G401 (cell line): Measurements from ENCODE around the gene ZNF195. TPM values are rescaled to one million over a fixed set of nuclear protein-coding genes. Genes with fewer than 3 reads are reported as not detected.
"Not testable (repeated sequence)": the region's sequence is repeated elsewhere in the genome, so short reads cannot be mapped to it uniquely, and the experiment has no call there.

ENCODE experiments used
- DNase-seq: peaks from one replicate; pipeline ENCODE4 v3.0.0-alpha.2; 2015; ENCODE audit warnings: low spot score
- in situ Hi-C: cut with HindIII; loops from 2 replicates; pipeline ENCODE4 v1.10.0; 2016; ENCODE audit warnings: low sequenced_read_pairs, mixed read lengths
- total RNA-seq: library from RNA; depleted of rRNA; stranded (reverse); fragments of >200 nt; shearing (Covaris generic); gene quantifications from 2 replicates; pipeline ENCODE4 v1.2.3, GENCODE V29; 2014; rRNA removed

The ZNF195 gene
- 37.0 and 42.9 TPM in 2 replicates for total RNA-seq

- in situ Hi-C loops, result no loop called here
- DNase-seq, result peak; percentile 99
Measured at GRCh38 chr11:3378426-3379423, at the start of gene ZNF195. Gene ZNF195, minus strand, starts transcription at chr11:3379146. Its CDS starts 106 bp downstream, at chr11:3379040.

DNA sequence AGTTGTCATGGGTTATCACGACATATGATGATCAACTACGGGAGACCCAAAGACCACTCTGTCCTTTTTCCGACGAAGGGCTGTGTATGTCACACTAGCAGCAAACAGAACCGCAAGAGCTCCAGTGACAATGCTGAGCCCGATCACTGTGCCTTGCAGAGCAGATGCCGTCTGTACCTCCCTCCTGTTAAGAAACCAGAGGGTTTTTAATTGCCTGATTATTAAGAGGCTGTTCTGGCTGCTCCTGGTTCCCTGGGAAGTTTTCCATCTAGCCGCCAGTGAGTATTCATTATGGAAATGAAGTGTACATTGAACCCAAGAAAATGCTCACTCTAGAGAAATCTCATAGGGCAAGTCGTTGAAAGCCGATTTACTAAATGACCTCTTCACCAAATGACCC, 49.1 kb upstream of the ZNF195 start:
- DNase-seq, in situ Hi-C loops: not testable (repeated sequence)

DNA sequence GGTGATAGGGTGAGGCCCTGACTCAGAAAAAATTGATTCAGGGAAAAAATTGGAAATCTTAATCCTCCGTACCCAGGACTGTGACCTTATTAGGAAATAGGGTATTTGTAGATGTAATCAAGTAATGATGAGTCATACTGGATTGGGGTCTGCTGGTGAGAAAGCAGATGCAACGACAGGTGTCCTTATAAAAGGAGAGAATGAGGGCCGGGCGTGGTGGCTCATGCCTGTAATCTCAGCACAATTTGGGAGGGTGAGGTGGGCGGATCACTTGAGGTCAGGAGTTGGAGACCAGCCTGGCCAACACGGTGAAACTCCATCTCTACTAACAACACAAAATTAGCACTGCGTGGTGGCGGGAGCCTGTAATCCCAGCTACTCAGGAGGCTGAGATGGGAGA, 47.6 kb upstream of the ZNF195 start:
- DNase-seq, in situ Hi-C loops: not testable (repeated sequence)

- in situ Hi-C loops, DNase-seq: not testable (repeated sequence)
Measured at GRCh38 chr11:3423928-3424327, 45.0 kb upstream of the ZNF195 start.

DNA sequence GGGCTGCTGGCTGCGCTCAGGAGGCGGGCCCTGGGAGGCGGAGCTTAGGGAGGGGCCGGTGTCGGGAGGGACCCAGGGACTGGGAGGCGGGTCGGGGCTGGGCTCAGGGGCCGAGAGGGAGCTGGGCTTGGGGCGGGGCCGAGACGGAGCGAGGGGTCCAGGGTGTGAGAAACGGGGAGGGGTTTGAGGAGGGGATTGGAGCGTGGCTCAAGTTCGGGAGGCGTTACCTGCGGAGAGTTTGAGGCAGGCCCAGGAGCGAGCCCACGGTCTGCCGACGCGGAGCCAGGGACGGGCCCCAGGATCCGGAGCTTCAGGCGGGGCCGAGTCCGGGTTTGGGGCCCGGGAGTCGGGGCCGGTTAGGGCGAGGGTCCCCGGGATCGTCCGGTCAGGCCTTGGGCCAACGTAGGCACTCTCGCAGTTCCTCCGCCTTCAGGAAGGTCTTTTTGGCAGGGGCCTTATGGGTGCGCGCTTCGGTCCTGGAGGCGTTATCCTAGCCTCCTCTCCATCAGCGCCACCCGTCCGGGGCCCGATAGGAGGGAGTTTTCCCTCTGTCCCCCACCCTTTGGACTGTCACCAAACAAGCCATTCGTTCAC, 44.3 kb upstream of the ZNF195 start:
- in situ Hi-C loops, DNase-seq: not testable (repeated sequence)

DNA sequence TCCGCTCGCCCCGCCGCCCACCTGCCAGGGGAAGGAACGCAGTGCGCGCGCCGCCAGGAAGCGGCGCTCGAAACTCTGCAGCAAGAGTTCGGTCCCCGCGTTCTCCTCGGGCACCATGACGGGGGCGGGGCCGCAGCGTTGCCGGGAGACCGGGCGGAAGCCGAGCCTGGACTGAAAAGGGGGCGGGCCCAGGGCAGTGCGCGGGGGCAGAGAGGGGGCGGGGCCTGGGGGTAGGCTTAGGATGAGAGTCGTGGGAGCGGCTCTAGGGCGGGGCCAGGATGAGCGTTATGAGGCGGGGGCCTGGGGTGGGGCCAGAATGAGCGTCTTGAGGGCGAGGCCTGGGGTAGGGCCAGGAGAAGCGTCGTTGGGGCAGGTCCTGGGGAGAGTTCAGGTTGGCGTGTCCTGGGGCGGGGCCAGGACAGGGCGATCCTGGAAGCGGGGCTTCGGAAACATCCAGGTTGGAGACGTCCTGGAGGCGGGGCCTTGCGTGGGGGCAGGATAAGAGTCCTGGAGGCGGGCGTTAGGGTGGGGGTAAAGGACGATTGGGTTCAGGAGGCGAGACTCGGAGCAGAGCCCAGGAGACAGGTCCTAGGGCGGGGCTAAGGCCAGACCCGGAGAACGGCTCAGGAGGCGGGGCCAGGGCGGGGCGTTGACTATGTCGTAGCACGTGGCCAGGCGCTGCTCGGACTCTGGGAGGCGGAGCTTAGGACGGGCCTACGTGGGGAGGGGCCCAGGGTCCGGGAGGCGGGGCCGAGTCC, 43.6 kb upstream of the ZNF195 start:
- in situ Hi-C loops, result not testable (repeated sequence)
- DNase-seq, result peak; percentile 93

- in situ Hi-C loops, DNase-seq: not testable (repeated sequence)
Measured at GRCh38 chr11:3421608-3422379, 42.8 kb upstream of the ZNF195 start.

DNA sequence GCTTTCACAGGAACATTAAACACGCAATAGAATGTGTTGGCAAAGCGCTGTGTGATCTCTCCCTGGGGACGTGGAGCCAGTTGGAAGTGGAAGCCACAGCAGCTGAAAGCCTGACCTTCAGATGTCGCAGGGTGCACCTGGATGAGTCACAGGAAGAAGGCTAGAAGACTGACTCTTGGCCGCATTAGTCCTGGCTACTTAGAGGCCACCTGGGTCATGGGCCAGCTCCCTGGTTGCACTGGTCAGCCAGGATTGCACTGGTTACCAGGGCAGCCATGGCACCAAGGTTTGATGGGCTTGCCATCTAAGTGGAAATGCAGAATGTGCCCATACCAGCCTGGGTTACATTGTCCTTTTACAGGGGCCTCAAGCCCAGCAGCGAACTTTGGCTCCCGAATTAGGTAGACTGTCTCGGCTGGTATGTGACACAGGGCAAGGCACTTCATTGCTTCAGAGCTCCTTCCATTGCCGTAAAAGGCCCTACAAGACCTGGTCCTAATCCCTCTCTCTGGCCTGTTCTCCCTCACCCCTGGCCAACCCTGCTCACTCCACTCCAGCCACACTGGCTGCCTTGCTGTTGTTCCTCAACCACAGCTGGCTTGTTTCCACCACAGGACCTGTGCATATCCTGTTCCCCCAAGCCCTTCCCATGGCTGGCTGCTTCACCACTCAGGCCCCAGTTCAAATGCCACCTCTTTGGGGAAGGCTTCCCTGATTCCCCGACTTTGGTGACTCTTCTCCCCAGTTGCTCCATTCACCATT, 41.5 kb upstream of the ZNF195 start:
- DNase-seq, in situ Hi-C loops: not testable (repeated sequence)

DNA sequence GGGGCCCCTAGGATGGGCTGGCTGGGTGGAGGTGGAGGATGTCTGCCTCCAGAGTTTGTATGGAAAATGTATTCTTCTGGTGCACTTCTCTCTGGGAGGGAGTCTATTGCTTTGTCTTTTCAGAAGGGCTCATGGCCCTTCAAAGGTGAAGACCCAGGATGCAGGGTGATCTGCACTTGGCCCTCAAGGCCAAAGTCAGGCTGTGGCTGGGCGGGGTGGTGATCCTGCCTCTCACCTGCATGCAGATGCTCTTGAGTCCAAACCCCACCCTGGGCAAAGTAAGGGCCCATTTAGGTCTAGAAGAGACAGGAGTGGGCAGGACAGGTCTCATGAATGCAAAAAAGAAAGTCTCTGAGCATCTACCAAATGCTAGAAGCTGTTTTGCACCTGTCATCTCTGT, 40.5 kb upstream of the ZNF195 start:
- in situ Hi-C loops, DNase-seq: not testable (repeated sequence)

GRCh38 chr11:3417047-3417446, 38.1 kb upstream of the ZNF195 start:
- DNase-seq, result peak; percentile 54
- in situ Hi-C loops, result not testable (repeated sequence)

GRCh38 chr11:3415301-3415700, 36.4 kb upstream of the ZNF195 start:
- in situ Hi-C loops, result not testable (repeated sequence)

GRCh38 chr11:3413666-3414065, 34.7 kb upstream of the ZNF195 start:
- in situ Hi-C loops, DNase-seq: not testable (repeated sequence)

More at GRCh38 chr11:3415301-3415700, 36.4 kb upstream of the ZNF195 start:
- DNase-seq, result not testable (repeated sequence)

GRCh38 chr11:3412837-3413236, 33.9 kb upstream of the ZNF195 start:
- DNase-seq, result no peak
- in situ Hi-C loops, result no loop called here

DNA sequence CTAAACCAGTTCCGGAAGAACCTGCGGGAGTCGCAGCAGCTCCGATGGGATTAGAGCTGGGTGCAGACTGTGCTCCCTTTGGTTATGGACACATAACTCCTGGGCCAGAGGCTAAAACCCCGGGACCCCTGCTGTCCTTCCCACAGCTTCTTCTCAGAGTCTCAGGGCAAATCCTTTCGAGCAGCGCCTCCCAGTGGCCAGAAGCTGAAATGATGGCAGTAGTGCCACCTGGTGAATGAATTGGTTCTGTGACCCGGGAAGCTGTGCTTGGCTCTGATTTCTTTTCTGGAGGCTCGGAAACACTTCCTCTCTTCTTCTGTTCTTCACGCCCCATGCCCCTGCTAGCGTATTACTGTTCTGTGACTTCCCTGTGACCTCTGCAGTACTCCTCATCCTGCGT, 29.8 kb upstream of the ZNF195 start:
- peak; percentile 60 for DNase-seq
- in situ Hi-C loops, result not testable (repeated sequence)

GRCh38 chr11:3408058-3408605, 29.2 kb upstream of the ZNF195 start:
- in situ Hi-C loops, DNase-seq: not testable (repeated sequence)

DNA sequence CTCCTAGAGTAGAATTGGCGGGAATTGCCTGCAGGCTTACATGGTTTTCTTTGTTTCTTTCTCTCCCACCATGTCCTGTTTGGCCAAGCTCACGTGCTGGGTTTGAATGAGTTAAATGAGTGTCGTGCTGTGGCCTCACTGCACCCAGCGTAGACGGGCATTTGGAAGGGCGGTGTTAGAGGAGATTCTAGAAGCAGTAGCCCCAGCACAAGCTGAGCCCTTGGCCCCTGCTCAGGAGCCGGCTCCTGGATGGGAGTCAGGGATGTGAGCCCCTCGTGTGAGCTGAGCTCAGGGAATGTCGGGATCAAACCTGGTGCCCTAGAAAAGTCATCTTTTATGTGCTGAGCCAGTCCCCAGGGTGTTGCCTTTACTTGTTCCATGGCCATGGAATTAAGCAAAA, 28.0 kb upstream of the ZNF195 start:
- in situ Hi-C loops, DNase-seq: not testable (repeated sequence)

GRCh38 chr11:3406223-3406875, 27.4 kb upstream of the ZNF195 start:
- DNase-seq, in situ Hi-C loops: not testable (repeated sequence)
